Stimulated activated CD4-positive, alpha-beta T cell treated with anti-CD3 and anti-CD28 coated beads, Interleukin-1b, Interleukin-23, amount 100 ng/mL, for 1 hour (primary cell): ENCODE results near the gene OR56A5.

ENCODE experiments used
- DNase-seq, 2 donors: peaks; one replicate each; pipeline ENCODE4 v3.0.0-alpha.2; 2020; ENCODE audit warnings: low read depth in 2 of 2

Gene OR56A5

DNA sequence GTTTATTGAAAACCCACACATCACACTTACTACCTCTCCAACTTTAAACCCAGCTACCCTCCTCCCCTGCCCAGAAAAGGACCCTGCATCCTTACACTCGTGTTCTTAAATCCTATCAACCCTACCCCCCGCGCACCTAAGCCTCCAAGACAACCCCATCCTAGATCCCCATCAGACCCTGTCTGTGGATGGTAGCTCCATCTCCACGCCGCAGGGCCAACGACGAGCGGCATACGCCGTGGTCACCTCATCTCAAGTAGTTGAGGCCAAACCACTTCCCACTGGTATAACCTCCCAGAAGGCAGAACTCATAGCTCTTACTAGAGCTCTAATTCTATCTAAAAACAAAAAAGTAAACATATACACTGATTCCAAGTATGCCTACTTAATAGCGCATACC is 35.6 kb downstream of the OR56A5 start:
- no peak for DNase-seq

DNA sequence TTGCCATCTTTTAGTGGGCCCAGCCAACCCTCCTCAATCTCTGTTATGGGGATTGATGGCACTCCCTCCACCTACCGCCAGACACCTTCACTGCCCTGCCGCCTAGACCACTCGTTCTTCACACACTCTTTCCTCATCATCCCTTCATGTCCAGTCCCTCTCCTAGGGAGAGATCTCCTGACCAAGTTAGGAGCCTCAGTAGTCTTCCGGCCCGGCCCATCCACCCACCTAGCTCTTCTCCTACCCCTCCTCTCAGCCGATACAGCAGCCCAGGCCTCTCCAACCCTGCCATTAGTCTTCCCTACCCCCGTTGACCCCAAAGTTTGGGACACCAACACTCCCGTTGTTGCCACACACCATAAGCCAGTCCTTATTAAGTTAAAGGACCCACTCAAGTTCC is 37.2 kb downstream of the OR56A5 start:
- DNase-seq = no peak

GRCh38 chr11:5930614-5931013 is 37.7 kb downstream of the OR56A5 start:
- no peak for DNase-seq

GRCh38 chr11:5929571-5930368 is 38.5 kb downstream of the OR56A5 start:
- no peak for DNase-seq

- DNase-seq = no peak
Measured at GRCh38 chr11:5928811-5929210, 39.5 kb downstream of the OR56A5 start.

DNA sequence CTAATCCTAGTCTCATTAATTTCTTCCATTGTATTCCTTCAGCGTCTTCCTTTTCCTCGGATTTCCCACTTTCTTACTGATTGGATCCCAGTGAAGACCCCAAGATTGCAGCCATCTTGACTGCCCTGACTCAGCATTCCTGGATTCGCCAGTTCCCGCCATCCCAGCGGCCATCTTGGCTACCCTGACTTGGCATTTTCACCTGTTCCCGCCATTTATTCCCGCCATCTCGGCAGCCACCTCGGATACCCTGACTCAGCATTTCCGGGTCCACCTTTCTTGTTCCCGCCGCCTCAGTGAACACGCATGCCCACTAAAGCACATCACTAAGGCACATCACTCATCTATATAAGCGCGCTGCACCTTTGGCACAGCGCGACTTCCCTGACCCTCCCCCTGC is 40.0 kb downstream of the OR56A5 start:
- no peak for DNase-seq

- no peak for DNase-seq
Measured at GRCh38 chr11:5923794-5924193, 44.5 kb downstream of the OR56A5 start.

DNA sequence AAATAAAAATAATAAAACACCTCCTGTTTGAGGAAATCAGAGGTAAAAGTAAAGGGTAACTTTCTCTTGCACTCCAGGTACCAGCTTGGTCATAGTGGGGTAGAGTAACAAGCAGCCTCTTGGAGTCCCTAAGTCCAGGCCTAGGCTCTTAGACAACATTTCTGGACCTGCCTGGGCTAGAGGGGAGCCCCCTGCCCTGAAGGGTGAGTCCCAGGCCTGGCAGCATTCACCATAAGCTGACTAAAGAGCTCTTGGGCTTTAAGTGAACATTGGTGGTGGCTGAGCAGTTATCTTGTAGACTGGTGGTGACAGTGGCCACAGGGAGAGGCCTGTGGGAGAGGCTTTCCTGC is 44.9 kb downstream of the OR56A5 start:
- DNase-seq = no peak

- DNase-seq = no peak
Measured at GRCh38 chr11:5922749-5923426, 45.4 kb downstream of the OR56A5 start.
